HFF-Myc (cell line): Measurements from ENCODE around the gene SPTA1.
"Not testable (repeated sequence)": the region's sequence is repeated elsewhere in the genome, so short reads cannot be mapped to it uniquely, and the experiment has no call there.

Experiments
- DNase-seq: peaks from one replicate; pipeline ENCODE4 v3.0.0-alpha.2; 2011; ENCODE audit warnings: low read depth; ENCODE audit errors: extremely low read depth
- H3K4me3 ChIP-seq: replicated peaks from 2 replicates; pipeline ENCODE4 v1.5.1; 2011; ENCODE audit warnings: low read depth, mild to moderate bottlenecking, control low read depth, low read length
- TF ChIP-seq, protein P1 (sequence below): IDR thresholded peaks from 2 replicates; pipeline ENCODE4 v1.5.1; 2012; ENCODE audit warnings: mild to moderate bottlenecking, low read depth, low read length, control low read depth; ENCODE audit errors: missing control alignments

The SPTA1 gene

DNA sequence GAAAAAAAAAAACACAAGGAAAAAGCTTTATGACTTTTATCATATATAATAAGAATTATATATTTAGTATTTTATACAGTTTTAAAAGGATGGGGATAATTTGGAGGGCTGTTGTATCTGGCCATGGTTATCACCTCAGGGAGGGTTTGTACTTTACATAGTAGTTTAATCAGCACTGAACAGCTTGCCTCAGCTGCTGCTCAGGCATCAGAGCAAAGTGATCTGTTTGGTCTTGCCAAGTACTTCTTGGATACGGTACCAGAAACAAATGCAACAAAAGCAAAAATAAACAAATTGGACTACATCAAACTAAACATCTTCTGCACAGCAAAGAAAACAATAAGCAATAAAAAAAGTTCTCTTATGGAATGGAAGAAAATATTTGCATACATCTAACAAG lies 2.6 kb upstream of the SPTA1 start:
- TF ChIP-seq, protein P1, sequence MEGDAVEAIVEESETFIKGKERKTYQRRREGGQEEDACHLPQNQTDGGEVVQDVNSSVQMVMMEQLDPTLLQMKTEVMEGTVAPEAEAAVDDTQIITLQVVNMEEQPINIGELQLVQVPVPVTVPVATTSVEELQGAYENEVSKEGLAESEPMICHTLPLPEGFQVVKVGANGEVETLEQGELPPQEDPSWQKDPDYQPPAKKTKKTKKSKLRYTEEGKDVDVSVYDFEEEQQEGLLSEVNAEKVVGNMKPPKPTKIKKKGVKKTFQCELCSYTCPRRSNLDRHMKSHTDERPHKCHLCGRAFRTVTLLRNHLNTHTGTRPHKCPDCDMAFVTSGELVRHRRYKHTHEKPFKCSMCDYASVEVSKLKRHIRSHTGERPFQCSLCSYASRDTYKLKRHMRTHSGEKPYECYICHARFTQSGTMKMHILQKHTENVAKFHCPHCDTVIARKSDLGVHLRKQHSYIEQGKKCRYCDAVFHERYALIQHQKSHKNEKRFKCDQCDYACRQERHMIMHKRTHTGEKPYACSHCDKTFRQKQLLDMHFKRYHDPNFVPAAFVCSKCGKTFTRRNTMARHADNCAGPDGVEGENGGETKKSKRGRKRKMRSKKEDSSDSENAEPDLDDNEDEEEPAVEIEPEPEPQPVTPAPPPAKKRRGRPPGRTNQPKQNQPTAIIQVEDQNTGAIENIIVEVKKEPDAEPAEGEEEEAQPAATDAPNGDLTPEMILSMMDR: no peak
- no peak for DNase-seq
- no peak overlapping the region for H3K4me3 ChIP-seq

- not testable (repeated sequence) for DNase-seq
Observed at GRCh38 chr1:158688343-158688742, 1.8 kb upstream of the SPTA1 start.

GRCh38 chr1:158687037-158687436 lies 522 bp upstream of the SPTA1 start:
- H3K4me3 ChIP-seq: no peak overlapping the region
- TF ChIP-seq, protein P1: no peak
- no peak for DNase-seq

More at GRCh38 chr1:158688343-158688742, 1.8 kb upstream of the SPTA1 start:
- H3K4me3 ChIP-seq: not testable (repeated sequence)

GRCh38 chr1:158685085-158685484 lies 1.4 kb downstream of the SPTA1 start:
- H3K4me3 ChIP-seq: no peak overlapping the region
- TF ChIP-seq, protein P1: no peak
- no peak for DNase-seq

DNA sequence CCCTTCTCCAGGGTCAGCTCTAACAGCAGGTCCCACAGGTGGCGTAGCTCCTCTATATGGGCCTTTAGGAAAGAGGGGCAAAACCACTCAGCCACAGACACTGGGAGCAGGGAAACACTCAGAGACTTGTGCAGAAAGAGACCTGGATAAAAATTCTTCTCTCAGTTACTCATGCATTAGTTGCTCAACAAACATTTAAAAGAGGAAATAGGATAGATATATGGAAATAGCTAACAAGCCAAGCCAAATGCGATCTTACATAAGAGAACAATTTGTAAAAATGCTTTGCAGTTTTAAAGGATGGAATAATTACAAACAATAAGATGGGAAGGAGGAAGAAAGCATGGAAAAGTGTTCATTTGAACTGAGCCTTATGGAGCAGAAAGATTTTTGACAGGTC lies 4.9 kb downstream of the SPTA1 start:
- TF ChIP-seq, protein P1: no peak
- no peak for DNase-seq
- H3K4me3 ChIP-seq: no peak overlapping the region

- no peak overlapping the region for H3K4me3 ChIP-seq
- TF ChIP-seq, protein P1: no peak
Observed at GRCh38 chr1:158679289-158679688, 7.2 kb downstream of the SPTA1 start.

GRCh38 chr1:158675563-158676323 lies 10.8 kb downstream of the SPTA1 start:
- no peak overlapping the region for H3K4me3 ChIP-seq
- DNase-seq: no peak
- TF ChIP-seq, protein P1: no peak

More at GRCh38 chr1:158679289-158679688, 7.2 kb downstream of the SPTA1 start:
- DNase-seq: no peak
